CD4-positive, alpha-beta T cell treated with Interferon gamma for 1 hour (primary cell): Measurements from ENCODE around the gene GIGYF2.
"Not testable (repeated sequence)": the region's sequence is repeated elsewhere in the genome, so short reads cannot be mapped to it uniquely, and the experiment has no call there.

Experiments
- DNase-seq: peaks from one replicate; pipeline ENCODE4 v3.0.0-alpha.2; 2020

Gene GIGYF2, protein sequence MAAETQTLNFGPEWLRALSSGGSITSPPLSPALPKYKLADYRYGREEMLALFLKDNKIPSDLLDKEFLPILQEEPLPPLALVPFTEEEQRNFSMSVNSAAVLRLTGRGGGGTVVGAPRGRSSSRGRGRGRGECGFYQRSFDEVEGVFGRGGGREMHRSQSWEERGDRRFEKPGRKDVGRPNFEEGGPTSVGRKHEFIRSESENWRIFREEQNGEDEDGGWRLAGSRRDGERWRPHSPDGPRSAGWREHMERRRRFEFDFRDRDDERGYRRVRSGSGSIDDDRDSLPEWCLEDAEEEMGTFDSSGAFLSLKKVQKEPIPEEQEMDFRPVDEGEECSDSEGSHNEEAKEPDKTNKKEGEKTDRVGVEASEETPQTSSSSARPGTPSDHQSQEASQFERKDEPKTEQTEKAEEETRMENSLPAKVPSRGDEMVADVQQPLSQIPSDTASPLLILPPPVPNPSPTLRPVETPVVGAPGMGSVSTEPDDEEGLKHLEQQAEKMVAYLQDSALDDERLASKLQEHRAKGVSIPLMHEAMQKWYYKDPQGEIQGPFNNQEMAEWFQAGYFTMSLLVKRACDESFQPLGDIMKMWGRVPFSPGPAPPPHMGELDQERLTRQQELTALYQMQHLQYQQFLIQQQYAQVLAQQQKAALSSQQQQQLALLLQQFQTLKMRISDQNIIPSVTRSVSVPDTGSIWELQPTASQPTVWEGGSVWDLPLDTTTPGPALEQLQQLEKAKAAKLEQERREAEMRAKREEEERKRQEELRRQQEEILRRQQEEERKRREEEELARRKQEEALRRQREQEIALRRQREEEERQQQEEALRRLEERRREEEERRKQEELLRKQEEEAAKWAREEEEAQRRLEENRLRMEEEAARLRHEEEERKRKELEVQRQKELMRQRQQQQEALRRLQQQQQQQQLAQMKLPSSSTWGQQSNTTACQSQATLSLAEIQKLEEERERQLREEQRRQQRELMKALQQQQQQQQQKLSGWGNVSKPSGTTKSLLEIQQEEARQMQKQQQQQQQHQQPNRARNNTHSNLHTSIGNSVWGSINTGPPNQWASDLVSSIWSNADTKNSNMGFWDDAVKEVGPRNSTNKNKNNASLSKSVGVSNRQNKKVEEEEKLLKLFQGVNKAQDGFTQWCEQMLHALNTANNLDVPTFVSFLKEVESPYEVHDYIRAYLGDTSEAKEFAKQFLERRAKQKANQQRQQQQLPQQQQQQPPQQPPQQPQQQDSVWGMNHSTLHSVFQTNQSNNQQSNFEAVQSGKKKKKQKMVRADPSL (N-terminal part only)

DNA sequence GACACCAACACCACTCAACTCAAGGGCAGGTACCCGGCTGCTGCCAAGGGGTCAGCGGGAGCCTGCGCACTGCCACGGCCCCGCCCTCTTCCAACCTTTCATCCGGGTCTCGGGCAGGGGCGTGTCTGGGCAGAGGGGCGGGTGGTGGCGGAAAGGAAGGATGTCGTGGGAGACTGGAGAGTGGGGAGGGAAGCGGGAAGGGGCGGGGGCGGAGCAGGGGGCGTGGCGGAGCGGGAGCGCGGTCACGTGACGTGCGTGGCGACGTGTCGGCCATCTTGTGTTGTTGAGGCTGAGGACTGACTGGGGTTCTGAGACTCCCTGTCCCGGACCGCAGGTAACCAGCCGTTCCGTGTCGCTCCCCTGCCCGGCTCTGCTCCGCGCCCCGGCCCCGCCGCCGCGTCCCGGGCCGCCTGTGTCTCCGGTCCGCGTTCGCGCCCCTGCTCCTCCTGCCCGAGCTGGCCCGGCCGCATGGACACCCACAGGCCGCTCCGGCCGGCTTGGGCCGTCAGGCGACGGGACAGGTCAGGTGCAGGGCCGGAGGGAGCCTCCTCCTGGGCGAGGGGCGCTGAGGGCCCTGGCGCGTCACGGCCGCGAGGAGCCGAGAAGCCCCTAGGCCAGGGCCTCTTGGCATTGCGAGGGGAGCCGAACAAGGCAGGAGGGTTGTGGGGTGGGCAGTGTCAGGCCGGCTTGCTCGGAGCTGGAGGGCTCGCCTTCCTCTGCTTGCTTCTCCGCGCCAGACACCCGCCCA is at the start of gene GIGYF2:
TSS of gene GIGYF2 (plus strand) at position 273 of the 748 bp plus-strand sequence. CDS start 37,867 bp downstream, outside the sequence.
- peak; percentile 91 for DNase-seq

DNA sequence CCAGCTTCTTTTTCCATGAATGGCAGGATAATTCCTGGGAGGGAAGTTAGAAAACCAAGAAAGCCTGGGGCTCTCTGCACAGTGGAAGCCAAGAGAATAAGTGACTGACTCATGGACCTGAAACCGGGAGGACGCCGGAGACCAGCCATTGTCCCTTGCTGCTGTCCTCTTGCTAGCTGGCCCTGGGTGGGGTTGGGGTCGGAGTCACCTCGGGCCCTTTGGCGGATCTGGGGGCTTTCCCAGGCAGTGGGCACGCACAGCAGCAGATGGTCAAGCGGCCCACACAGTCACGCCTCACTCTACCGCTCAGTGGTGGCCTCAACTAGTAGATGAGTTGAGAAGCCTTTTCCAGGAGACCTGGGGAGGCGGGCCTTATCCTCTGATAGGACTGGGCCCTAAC is 48.1 kb upstream of the GIGYF2 start:
- no peak for DNase-seq

DNA sequence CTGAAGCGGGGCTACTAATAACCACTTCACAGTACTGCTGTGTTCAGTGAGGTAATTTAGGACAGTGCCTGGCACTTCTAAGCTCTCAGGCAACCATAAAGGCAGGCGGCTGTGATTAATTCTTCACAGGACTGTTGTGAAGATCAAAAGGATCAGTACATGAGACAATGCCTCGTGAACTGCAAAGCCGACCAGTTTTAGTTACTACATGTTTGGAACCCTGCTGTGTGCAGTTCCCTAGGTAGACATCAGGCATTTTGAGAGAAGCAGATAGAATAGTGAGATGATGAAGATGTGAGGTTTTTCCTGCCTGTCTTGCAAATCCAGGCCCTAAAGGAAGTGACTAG is 44.7 kb upstream of the GIGYF2 start:
- no peak for DNase-seq

DNA sequence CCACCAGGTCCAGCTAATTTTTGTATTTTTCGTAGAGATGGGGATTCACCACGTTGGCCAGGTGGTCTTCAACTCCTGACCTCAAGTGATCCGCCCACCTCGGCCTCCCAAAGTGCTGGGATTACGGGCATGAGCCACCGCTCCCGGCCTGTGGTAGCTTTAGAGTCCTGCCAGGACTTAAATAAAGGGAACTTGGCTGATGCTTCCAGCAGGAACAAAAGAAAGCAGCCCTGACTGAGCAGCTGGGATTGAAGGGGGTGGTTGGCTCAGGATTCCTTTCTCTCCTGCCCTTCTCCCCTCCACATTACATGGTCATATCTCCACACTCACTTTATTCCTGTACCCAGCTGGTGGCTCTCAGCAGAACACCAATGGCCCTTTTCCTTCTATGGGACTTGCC is 43.7 kb upstream of the GIGYF2 start:
- DNase-seq = no peak

DNA sequence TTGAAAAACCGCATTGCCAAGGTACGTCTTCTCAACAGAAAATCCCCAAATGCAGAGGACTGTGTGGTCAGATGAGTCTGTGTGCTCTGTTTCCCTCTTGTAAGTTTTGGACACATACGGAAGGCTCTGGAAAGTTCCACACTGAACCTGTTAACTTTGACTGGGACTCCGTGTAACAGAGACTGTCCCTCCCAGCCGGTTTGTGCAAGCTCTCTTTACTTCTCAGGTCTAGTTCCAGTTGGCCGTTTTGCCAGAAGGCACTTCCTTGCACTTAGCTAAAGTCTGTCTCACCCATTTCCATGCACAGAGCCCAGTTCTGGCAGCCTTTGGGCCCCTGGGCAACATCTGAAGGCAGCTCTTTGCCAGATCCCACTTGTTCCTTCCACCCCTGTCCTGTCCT is 41.7 kb upstream of the GIGYF2 start:
- no peak for DNase-seq

DNA sequence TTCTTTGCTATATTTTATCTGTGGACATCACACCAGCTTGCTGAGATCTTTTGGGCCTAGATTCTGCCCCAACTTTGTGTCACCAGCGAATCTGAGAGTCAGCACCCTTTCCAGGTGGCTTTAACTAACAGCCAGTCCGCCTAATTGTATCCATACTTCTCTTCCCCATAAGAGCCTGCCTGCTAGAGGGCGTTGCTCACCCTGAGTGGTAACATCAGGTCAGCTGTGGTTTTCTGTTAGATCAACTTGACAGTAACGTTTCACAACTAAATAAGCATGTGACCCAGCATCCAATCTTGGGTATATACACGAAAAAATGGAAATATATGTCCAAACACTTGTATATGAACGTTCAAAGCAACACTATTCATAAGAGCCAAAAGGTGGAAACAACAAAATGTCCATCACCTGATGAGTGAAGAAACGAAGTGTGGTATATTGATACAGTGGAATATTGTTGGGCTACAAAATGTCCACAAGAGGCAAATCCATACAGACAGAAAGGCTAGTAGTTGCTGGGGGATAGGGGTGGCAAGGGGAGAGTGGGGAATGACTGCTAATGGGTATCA is 38.8 kb upstream of the GIGYF2 start:
- DNase-seq = no peak

DNA sequence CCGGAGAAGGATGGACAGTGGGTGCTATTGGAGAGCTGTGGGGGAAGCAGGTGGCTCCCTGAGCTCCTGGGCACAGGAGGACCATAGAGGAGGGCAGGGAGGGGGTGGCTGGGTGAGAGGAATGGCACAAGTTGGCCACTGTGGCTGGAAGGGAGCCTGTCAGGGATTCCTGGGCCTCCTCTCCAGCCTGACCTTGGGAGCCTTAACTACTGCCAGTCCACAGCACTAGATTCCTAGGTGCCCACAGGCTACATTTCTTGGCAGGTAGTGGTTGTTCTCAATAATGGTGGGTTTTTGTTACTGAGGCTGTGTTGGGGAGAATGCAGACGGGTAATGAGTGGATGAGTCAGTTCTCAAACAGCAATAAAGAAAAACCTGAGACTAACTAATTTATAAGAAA is 37.8 kb upstream of the GIGYF2 start:
- no peak for DNase-seq

DNA sequence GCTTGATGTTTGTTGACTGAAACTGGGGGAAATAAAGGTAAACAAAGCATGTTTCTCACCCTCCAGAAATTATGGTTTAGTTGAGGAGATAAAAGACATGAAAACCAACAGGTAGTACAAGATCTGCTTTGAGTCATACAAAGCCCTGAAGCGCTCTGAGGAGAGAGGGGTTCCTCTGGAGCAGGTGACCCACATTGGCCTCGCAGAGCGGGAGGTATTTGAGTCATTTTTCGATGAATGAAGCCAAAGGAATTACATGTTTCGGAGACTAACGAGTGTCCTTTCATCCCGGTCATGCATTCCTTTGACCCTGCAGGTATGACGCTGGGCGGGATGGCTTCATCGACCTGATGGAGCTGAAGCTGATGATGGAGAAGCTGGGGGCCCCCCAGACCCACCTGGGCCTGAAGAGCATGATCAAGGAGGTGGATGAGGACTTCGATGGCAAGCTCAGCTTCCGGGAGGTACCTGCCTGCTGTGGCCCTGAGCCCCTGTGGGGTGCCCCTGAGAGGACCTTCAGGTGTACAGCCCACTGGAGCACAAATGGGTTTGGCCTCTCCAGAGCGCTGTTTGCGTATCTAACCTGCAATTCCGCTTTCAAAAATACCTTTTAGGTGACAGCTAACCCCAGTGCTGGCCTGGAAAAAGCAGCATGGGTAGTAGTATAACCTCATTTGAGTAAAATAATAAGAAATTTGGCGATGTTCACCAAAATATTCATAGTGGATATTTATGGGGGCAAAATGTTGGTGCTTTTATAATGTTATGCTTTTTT is 34.5 kb upstream of the GIGYF2 start:
- no peak for DNase-seq

DNA sequence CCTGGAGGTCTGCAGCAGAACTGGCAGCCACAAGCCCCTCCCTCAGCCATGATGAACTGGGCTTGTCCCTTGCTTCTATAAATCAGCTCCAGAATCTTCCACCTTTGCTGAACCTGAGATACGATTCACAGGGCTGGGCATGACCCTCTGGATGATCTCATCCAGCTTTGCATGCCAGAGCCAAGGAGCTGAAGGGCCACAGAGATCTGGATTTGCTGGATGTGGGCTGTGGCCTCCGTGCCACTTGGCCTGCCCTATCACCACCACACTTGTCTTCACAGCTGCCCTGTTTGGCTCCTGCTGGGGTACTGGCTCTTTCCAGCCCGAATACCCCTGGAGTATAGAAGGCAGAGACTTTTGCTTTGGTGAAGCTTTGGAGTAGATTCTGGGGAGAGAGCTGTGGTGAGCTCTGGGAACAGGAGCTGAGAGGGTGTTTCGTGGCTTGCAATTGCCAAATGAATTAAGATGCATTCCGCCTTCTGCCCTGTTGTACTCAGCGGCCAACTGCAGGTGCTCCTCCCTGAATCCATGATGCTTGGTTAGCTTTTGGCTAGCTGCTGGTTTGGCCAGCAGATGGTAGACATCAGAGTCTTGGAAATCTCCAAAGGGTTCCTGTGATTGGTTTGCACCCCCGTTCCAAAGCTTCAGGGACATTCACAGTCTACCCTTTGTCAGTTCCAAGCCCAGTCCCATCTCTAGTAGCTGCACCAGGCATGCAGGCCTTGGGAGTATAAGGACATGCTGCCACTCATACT is 30.9 kb upstream of the GIGYF2 start:
- no peak for DNase-seq

DNA sequence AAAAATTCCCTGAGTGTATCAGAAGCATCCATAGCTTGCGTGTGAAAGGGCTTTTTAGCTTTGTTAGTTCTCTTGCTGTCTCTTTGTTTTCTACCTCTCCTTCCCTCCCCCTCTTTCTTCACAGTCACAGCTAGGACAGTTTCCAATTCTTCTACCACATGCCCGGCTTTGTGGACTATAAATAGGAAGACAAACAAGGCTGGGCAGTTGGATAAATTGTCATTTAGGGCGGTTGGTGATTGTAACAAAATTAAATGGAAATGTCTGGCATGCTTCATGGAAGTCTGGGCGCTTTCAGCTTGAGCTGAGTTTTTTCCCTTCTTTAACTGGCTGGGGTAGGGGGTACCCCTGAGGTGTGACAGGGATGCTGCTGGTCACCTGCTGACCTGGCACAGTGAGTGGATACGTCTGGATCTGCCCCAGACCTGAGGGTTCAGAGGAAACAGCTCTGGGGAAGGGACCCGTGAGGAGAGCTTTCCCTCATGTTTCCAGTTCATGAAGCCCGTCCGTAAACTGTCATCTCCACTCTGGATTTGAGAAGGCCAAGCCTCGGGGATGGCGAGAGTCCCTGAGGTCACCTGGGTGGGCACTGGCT is 29.0 kb upstream of the GIGYF2 start:
- no peak for DNase-seq

DNA sequence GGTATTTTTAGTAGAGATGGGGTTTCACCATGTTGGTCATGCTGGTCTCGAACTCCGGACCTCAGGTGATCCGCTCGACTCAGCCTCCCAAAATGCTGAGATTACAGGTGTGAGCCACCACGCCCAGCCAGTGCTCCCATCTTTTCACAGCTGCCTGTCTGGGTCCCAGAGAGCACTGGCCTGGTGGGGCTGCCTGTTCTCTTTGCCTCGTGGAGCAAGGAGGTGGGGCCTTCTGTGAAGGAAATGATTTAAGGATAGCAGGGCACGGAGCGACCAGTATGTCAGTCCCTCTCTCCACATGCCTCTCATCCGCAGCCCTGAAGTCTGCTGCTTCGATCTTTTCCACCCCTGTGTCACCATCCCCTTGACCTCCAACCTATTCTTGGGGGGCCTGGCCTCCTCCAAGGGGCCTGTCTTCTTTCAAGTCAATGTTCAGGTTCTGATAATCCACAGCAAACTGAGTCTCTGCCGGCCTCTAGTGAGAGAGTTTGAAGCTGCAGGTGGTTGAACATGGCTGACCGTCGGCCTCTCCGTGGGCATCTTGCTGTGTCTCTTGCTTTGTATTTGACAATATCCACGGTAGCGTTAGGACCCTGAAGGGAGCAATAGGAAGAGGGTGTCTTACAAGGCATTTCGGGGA is 28.2 kb upstream of the GIGYF2 start:
- DNase-seq = no peak

DNA sequence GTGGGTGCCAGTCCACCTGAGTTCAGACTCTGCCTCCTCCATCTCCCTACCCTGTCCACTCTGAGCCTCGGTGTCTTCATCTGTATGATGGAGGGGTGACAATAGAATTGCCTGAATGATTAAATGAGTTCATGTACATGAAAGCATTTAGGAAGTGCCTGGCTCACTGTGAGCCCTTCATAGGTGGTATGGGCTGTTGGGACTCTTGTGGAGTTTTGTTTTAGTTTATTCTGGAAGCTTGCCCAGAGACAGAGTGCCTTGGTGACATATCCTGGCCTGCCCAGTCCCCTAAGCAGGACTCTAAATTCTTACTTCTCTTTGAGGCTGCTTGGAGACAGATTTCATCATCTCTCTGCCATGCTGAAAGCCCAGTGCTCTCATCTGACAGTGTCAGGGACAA is 24.5 kb upstream of the GIGYF2 start:
- no peak for DNase-seq

DNA sequence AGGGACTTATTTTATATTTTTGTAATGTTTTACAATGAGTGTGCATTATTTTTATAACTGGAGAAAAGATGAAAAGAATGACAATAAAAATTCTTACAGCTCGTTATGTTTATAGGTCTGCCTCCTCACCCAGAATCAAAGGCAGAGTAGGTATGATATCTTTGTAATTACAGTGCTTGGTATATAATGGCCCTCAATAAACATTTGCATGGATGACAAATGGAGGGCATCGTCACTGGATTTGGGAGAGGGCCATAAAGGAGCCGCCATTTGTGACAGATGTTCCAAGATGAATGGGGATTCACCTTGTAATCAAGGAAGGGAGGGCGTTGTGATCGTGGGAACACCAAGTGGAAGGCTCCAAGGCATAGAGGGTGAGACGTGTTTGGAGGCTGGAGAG is 22.6 kb upstream of the GIGYF2 start:
- DNase-seq = no peak

DNA sequence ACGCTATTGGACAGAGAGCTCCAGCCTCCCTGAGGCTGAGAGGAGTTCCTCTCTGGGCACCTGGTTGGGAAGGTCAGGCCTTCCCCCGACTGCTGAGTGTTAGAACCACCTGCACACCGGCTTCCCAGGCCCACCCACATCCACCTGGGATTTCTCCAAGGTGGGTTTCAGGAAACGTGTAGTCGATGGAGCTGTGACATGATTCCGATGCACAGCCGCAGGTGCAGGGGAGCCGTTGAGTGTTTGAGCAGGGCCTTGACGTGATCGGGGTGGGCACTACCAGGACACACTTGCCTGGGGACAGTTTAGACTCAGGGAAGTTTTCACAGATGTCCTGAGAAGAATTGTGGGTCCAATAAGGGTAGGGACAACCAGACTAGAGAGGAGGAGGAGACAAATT is 21.8 kb upstream of the GIGYF2 start:
- no peak for DNase-seq

DNA sequence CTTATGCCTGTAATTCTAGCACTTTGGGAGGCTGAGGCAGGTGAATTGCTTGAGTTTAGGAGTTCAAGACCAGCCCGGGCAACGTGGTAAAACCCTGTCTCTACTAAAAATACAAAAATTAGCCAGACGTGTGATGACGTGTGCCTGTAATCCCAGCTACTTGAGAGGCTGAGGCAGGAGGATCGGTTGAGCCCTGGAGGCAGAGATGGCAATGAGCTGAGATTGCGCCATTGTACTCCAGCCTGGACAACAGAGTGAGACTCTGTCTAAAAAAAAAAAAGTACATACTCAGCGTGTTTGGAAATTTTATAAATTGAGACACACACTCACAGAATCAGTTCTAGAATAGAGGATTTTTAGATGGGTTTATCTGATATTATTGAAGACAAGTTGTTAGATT is 17.1 kb upstream of the GIGYF2 start:
- no peak for DNase-seq

DNA sequence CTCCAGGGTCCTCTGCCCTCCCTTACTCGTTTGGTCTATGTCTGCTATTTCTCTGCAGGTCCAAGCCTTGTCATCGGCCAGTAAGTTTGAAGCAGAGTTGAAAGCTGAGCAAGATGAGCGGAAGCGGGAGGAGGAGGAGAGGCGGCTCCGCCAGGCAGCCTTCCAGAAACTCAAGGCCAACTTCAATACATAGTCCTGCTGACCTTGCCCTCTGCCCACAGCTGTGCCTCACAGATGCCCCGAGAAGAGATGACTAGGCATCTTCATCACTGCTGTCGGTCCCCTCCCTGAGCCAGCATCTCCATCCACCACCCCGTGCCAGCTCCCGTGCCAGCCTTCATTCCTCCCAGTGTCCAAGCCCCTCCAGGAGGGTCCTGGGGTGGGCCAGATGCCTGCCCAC is 15.6 kb upstream of the GIGYF2 start:
- no peak for DNase-seq

DNA sequence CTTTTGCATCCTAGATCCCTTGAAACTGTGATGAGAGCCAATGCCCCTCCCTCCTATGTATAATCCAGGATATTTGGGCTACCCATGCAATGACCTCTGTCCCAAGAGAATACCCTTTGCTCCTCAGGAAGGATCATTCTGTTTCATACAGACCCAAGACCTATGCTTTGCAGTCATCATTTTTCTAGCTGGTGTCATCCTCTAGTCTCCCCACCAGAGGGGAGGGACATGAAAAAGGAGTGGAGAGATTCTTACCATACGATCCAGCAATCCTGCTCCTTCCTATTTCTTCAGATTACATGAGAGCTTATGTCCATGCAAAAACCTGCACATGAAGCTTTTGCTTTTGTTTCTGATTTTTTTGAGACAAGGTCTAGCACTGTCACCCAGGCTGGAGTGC is 13.8 kb upstream of the GIGYF2 start:
- DNase-seq = no peak

DNA sequence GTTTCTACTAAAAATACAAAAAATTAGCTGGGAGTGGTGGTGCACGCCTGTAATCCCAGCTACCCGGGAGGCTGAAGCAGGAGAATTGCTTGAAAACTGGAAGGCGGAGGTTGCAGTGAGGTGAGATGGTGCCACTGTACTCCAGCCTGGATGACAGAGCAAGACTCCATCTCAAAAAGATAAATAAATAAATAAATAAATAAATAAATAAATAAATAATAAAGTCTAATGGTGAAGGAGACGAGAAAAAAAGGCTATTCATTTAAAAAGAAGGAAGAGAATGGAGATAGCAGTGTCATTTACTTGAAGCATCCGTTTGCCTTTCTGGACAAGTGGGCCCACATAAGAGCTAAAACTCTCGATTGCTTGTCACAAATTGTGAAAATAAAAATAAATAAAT is 11.7 kb upstream of the GIGYF2 start:
- not testable (repeated sequence) for DNase-seq

DNA sequence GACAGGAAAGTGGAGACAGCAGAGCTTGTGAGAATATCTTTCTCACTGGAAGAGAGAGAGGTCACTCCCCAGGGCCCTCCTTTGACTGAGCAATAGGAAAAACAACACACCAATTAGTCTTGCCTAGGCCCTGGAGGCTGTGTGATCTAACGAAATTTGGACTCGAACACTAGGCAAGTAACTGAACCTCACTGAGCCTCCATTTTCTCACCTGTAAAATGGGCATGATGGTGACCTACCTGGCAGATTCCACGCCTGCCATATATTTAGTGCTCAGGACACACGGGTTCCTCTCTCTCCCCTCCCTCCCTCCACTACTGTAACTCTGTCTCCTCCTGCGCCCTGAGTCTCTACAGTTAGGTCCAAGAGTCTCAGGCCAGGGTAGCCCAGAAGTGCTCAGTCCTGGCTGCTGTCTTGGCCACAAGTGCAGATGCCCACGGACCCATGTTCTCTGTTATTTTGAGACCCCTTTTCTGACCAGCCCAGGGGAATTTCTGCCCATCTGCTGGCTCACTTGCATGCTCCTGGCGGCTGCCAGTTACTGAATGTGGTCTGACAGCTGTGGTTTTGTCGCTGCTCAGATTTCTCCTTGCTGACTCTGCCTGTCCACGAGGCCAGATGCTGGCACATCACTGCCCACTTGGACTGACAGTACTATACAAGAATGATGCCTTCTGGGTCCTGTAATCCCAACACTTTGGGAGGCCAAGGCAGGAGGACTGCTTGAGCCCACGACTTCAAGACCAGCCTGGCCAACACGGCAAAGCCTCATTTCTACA is 9.6 kb upstream of the GIGYF2 start:
- DNase-seq = no peak
